GM23338 (cell line): Measurements from ENCODE around the gene STX16. TPM values are rescaled to one million over a fixed set of nuclear protein-coding genes. Genes with fewer than 3 reads are reported as not detected.

ENCODE experiments used
- ATAC-seq: fragments of 200-7000 bp; cut with Tn5 transposase; 3 replicates; pipeline ENCODE4 v1.9.1; 2020
- DNase-seq: peaks from one replicate; pipeline ENCODE4 v3.0.0-alpha.2; 2015; ENCODE audit warnings: low spot score
- H2AFZ ChIP-seq: fragments of 200-600 bp; sonication (generic); 2 replicates; pipeline ENCODE4 v1.8.0; 2016; ENCODE audit warnings: antibody characterized with exemption, mild to moderate bottlenecking, moderate library complexity
- H3F3A ChIP-seq: fragments of 200-600 bp; sonication (generic); replicated peaks from 2 replicates; pipeline ENCODE4 v1.8.0; 2017; ENCODE audit warnings: antibody characterized with exemption, mixed run types, low read depth
- H3K27ac ChIP-seq: fragments of 200-600 bp; sonication (generic); 2 replicates; pipeline ENCODE4 v1.6.1; 2016; ENCODE audit warnings: low read depth
- H3K27me3 ChIP-seq: fragments of 200-600 bp; sonication (generic); 2 replicates; pipeline ENCODE4 v1.8.0; 2016; ENCODE audit warnings: mild to moderate bottlenecking, mixed run types, moderate library complexity; ENCODE audit not compliant: insufficient read depth
- H3K36me3 ChIP-seq: fragments of 200-600 bp; sonication (generic); 2 replicates; pipeline ENCODE4 v1.8.0; 2016; ENCODE audit warnings: mild to moderate bottlenecking; ENCODE audit not compliant: insufficient read depth
- H3K4me1 ChIP-seq: fragments of 200-600 bp; sonication (generic); 2 replicates; pipeline ENCODE4 v1.8.0; 2016; ENCODE audit warnings: mild to moderate bottlenecking, moderate library complexity; ENCODE audit not compliant: insufficient read depth
- H3K4me2 ChIP-seq: fragments of 200-600 bp; sonication (generic); 2 replicates; pipeline ENCODE4 v1.7.1; 2017; ENCODE audit warnings: mixed run types
- H3K4me3 ChIP-seq: fragments of 200-600 bp; sonication (generic); 2 replicates; pipeline ENCODE4 v1.6.1; 2016; ENCODE audit warnings: mixed run types
- H3K79me2 ChIP-seq: fragments of 200-600 bp; sonication (generic); replicated peaks from 2 replicates; pipeline ENCODE4 v1.8.0; 2017; ENCODE audit warnings: mild to moderate bottlenecking; ENCODE audit not compliant: insufficient read depth
- H3K9me2 ChIP-seq: fragments of 200-600 bp; sonication (generic); 2 replicates; pipeline ENCODE4 v1.8.0; 2017; ENCODE audit not compliant: insufficient read depth
- H4K20me1 ChIP-seq: fragments of 200-600 bp; sonication (generic); replicated peaks from 2 replicates; pipeline ENCODE4 v1.8.0; 2017; ENCODE audit warnings: mild to moderate bottlenecking; ENCODE audit not compliant: insufficient read depth
- H3K27ac Mint-ChIP-seq: 2 replicates; pipeline ENCODE4 v1.8.0; 2020; ENCODE audit warnings: inconsistent platforms, mild to moderate bottlenecking, moderate library complexity, mixed read lengths
- H3K27me3 Mint-ChIP-seq: 3 replicates; pipeline ENCODE4 v1.8.0; 2022; ENCODE audit warnings: low read depth, mild to moderate bottlenecking, moderate library complexity, mixed read lengths, inconsistent platforms; ENCODE audit not compliant: insufficient read depth, poor library complexity
- H3K36me3 Mint-ChIP-seq: 3 replicates; pipeline ENCODE4 v1.8.0; 2021; ENCODE audit warnings: low read depth, mild to moderate bottlenecking, inconsistent platforms, moderate library complexity, mixed read lengths
- H3K4me1 Mint-ChIP-seq: 3 replicates; pipeline ENCODE4 v1.8.0; 2020; ENCODE audit warnings: mild to moderate bottlenecking, inconsistent platforms, mixed read lengths
- H3K4me3 Mint-ChIP-seq: 3 replicates; pipeline ENCODE4 v1.8.0; 2021; ENCODE audit warnings: moderate library complexity, mild to moderate bottlenecking, inconsistent platforms, mixed read lengths
- H3K9me3 Mint-ChIP-seq: 3 replicates; pipeline ENCODE4 v1.8.0; 2020; ENCODE audit warnings: moderate library complexity, mild to moderate bottlenecking, inconsistent platforms, mixed read lengths
- CREB1 ChIP-seq: fragments of 250-450 bp; sonication (Bioruptor Pico); IDR thresholded peaks from 2 replicates; pipeline ENCODE4 v1.5.0; 2020; ENCODE audit warnings: low read depth, mild to moderate bottlenecking, moderate library complexity
- CTCF ChIP-seq, 2 experiments: fragments of 200-600 bp in 1 of 2; sonication (generic) in 1 of 2; conservative IDR thresholded peaks; 2 replicates each; pipeline versions ENCODE4 v1.5.1 to v1.6.1; 2016 to 2017; ENCODE audit warnings: antibody characterized with exemption in 2 of 2, low read depth in 2 of 2, mild to moderate bottlenecking in 2 of 2, moderate library complexity in 1 of 2
- ETS1 ChIP-seq: IDR thresholded peaks from 2 replicates; pipeline ENCODE4 v1.6.1; 2016; ENCODE audit warnings: antibody characterized with exemption
- EZH2 ChIP-seq: fragments of 200-600 bp; sonication (generic); IDR thresholded peaks from one replicate; pipeline ENCODE4 v1.8.0; 2017; ENCODE audit warnings: antibody characterized with exemption, mild to moderate bottlenecking, low read depth; ENCODE audit not compliant: unreplicated experiment
- EZH2phosphoT487 ChIP-seq: fragments of 200-600 bp; sonication (generic); IDR thresholded peaks from one replicate; pipeline ENCODE4 v1.8.1; 2018; ENCODE audit warnings: antibody characterized with exemption; ENCODE audit not compliant: unreplicated experiment
- JUNB ChIP-seq: IDR thresholded peaks from one replicate; pipeline ENCODE4 v1.6.1; 2016; ENCODE audit warnings: antibody characterized with exemption; ENCODE audit not compliant: unreplicated experiment
- NANOG ChIP-seq: IDR thresholded peaks from 2 replicates; pipeline ENCODE4 v1.6.1; 2016; ENCODE audit warnings: antibody characterized with exemption, borderline replicate concordance
- POLR2AphosphoS5 ChIP-seq: IDR thresholded peaks from 2 replicates; pipeline ENCODE4 v1.6.1; 2016; ENCODE audit warnings: antibody characterized with exemption, low read depth
- STAT1 ChIP-seq: IDR thresholded peaks from one replicate; pipeline ENCODE4 v1.6.1; 2016; ENCODE audit warnings: antibody characterized with exemption; ENCODE audit not compliant: unreplicated experiment
- ZNF114 ChIP-seq: fragments of 250-450 bp; sonication (Bioruptor Pico); IDR thresholded peaks from 2 replicates; pipeline ENCODE4 v1.5.0; 2020; ENCODE audit warnings: mild to moderate bottlenecking, moderate library complexity
- ZNF331 ChIP-seq: fragments of 250-450 bp; sonication (Bioruptor Pico); IDR thresholded peaks from 2 replicates; pipeline ENCODE4 v1.5.0; 2020; ENCODE audit warnings: low read depth, mild to moderate bottlenecking, moderate library complexity
- long read RNA-seq: library from polyadenylated mRNA; unstranded; transcript quantifications from one replicate; pipeline ENCODE4 v2.0.0, GENCODE V29; 2020; ENCODE audit not compliant: unreplicated experiment
- polyA plus RNA-seq: library from polyadenylated mRNA; unstranded; fragments of >200 nt; fragmentation: Nextera tagmentation; extraction: Ambion mirVana; gene quantifications from 2 replicates; pipeline ENCODE4 v1.2.1, GENCODE V29; 2016
- total RNA-seq: library from RNA; depleted of rRNA; stranded (reverse); fragments of >200 nt; shearing (Covaris generic); gene quantifications from 2 replicates; pipeline ENCODE4 v1.2.3, GENCODE V29; 2014; rRNA removed
- TF ChIP-seq, protein P1 (sequence below): fragments of 250-450 bp; sonication (Bioruptor Pico); IDR thresholded peaks from 2 replicates; pipeline ENCODE4 v1.5.0; 2020; ENCODE audit warnings: mild to moderate bottlenecking, moderate library complexity
- TF ChIP-seq, protein P2 (sequence below): IDR thresholded peaks from one replicate; pipeline ENCODE4 v1.6.1; 2018; ENCODE audit warnings: antibody characterized with exemption; ENCODE audit not compliant: unreplicated experiment

Gene STX16
- 66.5 and 70.5 TPM in 2 replicates for total RNA-seq
- 27.7 and 31.2 TPM in 2 replicates for polyA plus RNA-seq
- long read RNA-seq, full-length matches to known transcripts = 1 of 4 reads
- long read RNA-seq, partial matches to known transcripts = 1 of 4 reads
- long read RNA-seq, other reads (novel, unspliced or antisense) = 2 of 4 reads

- Mint-ChIP-seq H3K4me3 (peak within 1 kb of the TSS; percentile 99), H3K9me3 (peaks cover 3% of the 10 kb centered on the region; the same call in 2 of the 3 replicates), H3K27me3 (peaks cover 13% of the 10 kb centered on the region), H3K36me3 (peaks cover 3% of the 10 kb centered on the region; the same call in 2 of the 3 replicates), H3K27ac (peak within 1 kb of the TSS; percentile 99), H3K4me1 (peaks cover 35% of the 10 kb centered on the region)
- peak within 1 kb of the TSS; percentile 55 for H3K4me3 ChIP-seq
- H3K4me2 ChIP-seq = peak within 1 kb of the TSS; percentile 78
- peak; percentile 77 for ATAC-seq
- peak; percentile 97 for DNase-seq
- H3K27ac ChIP-seq = peak within 1 kb of the TSS; percentile 97
- H3F3A ChIP-seq = no peaks in the 10 kb centered on the region
- no peaks in the 10 kb centered on the region for H3K36me3 ChIP-seq
- H3K9me2 ChIP-seq = no peaks in the 10 kb centered on the region
- peaks cover 13% of the 10 kb centered on the region for H3K27me3 ChIP-seq
- no peaks in the 10 kb centered on the region for H4K20me1 ChIP-seq
- peaks cover 42% of the 10 kb centered on the region for H3K4me1 ChIP-seq
- H2AFZ ChIP-seq = 0 out of 2 replicates have a peak within 1 kb of the TSS, but pooled peaks have one; percentile 72
- TF ChIP-seq NANOG = no peak
- TF ChIP-seq ETS1 = peak; percentile 62
- TF ChIP-seq CREB1 (CRISPR knock-in tag) = peak; percentile 82
- TF ChIP-seq JUNB = no peak
- TF ChIP-seq ZNF331 (CRISPR knock-in tag) = 0 out of 2 replicates have a peak, but pooled peaks have one; percentile 22
- peak; percentile 71 for TF ChIP-seq POLR2AphosphoS5
- TF ChIP-seq, protein P1, sequence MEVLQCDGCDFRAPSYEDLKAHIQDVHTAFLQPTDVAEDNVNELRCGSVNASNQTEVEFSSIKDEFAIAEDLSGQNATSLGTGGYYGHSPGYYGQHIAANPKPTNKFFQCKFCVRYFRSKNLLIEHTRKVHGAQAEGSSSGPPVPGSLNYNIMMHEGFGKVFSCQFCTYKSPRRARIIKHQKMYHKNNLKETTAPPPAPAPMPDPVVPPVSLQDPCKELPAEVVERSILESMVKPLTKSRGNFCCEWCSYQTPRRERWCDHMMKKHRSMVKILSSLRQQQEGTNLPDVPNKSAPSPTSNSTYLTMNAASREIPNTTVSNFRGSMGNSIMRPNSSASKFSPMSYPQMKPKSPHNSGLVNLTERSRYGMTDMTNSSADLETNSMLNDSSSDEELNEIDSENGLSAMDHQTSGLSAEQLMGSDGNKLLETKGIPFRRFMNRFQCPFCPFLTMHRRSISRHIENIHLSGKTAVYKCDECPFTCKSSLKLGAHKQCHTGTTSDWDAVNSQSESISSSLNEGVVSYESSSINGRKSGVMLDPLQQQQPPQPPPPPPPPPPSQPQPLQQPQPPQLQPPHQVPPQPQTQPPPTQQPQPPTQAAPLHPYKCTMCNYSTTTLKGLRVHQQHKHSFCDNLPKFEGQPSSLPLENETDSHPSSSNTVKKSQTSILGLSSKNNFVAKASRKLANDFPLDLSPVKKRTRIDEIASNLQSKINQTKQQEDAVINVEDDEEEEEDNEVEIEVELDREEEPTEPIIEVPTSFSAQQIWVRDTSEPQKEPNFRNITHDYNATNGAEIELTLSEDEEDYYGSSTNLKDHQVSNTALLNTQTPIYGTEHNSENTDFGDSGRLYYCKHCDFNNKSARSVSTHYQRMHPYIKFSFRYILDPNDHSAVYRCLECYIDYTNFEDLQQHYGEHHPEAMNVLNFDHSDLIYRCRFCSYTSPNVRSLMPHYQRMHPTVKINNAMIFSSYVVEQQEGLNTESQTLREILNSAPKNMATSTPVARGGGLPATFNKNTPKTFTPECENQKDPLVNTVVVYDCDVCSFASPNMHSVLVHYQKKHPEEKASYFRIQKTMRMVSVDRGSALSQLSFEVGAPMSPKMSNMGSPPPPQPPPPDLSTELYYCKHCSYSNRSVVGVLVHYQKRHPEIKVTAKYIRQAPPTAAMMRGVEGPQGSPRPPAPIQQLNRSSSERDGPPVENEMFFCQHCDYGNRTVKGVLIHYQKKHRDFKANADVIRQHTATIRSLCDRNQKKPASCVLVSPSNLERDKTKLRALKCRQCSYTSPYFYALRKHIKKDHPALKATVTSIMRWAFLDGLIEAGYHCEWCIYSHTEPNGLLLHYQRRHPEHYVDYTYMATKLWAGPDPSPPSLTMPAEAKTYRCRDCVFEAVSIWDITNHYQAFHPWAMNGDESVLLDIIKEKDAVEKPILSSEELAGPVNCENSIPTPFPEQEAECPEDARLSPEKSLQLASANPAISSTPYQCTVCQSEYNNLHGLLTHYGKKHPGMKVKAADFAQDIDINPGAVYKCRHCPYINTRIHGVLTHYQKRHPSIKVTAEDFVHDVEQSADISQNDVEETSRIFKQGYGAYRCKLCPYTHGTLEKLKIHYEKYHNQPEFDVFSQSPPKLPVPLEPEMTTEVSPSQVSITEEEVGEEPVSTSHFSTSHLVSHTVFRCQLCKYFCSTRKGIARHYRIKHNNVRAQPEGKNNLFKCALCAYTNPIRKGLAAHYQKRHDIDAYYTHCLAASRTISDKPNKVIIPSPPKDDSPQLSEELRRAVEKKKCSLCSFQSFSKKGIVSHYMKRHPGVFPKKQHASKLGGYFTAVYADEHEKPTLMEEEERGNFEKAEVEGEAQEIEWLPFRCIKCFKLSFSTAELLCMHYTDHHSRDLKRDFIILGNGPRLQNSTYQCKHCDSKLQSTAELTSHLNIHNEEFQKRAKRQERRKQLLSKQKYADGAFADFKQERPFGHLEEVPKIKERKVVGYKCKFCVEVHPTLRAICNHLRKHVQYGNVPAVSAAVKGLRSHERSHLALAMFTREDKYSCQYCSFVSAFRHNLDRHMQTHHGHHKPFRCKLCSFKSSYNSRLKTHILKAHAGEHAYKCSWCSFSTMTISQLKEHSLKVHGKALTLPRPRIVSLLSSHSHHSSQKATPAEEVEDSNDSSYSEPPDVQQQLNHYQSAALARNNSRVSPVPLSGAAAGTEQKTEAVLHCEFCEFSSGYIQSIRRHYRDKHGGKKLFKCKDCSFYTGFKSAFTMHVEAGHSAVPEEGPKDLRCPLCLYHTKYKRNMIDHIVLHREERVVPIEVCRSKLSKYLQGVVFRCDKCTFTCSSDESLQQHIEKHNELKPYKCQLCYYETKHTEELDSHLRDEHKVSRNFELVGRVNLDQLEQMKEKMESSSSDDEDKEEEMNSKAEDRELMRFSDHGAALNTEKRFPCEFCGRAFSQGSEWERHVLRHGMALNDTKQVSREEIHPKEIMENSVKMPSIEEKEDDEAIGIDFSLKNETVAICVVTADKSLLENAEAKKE = no peak
- peak; percentile 45 to 69; a peak in 3 of 4 replicates for TF ChIP-seq CTCF (conservative IDR thresholded peaks at IDR 0.05; ENCODE audit: low read depth in 2 of 2)
- TF ChIP-seq EZH2phosphoT487 = no peak
- TF ChIP-seq, protein P2, sequence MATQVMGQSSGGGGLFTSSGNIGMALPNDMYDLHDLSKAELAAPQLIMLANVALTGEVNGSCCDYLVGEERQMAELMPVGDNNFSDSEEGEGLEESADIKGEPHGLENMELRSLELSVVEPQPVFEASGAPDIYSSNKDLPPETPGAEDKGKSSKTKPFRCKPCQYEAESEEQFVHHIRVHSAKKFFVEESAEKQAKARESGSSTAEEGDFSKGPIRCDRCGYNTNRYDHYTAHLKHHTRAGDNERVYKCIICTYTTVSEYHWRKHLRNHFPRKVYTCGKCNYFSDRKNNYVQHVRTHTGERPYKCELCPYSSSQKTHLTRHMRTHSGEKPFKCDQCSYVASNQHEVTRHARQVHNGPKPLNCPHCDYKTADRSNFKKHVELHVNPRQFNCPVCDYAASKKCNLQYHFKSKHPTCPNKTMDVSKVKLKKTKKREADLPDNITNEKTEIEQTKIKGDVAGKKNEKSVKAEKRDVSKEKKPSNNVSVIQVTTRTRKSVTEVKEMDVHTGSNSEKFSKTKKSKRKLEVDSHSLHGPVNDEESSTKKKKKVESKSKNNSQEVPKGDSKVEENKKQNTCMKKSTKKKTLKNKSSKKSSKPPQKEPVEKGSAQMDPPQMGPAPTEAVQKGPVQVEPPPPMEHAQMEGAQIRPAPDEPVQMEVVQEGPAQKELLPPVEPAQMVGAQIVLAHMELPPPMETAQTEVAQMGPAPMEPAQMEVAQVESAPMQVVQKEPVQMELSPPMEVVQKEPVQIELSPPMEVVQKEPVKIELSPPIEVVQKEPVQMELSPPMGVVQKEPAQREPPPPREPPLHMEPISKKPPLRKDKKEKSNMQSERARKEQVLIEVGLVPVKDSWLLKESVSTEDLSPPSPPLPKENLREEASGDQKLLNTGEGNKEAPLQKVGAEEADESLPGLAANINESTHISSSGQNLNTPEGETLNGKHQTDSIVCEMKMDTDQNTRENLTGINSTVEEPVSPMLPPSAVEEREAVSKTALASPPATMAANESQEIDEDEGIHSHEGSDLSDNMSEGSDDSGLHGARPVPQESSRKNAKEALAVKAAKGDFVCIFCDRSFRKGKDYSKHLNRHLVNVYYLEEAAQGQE = no peak
- TF ChIP-seq ZNF114 = peak; percentile 94
- TF ChIP-seq STAT1 = no peak
- TF ChIP-seq EZH2 = no peak
- H3K79me2 ChIP-seq = peaks cover 43% of the 10 kb centered on the region
Measured at GRCh38 chr20:58650776-58651558, at the start of gene STX16. Gene STX16 (plus strand): TSS chr20:58651283. CDS start chr20:58652007, 724 bp downstream.
